Measurements from ENCODE around the gene TLX3. TPM values are rescaled to one million over a fixed set of nuclear protein-coding genes. Genes with fewer than 3 reads are reported as not detected.
"Not testable (repeated sequence)": the region's sequence is repeated elsewhere in the genome, so short reads cannot be mapped to it uniquely, and the experiment has no call there.

The TLX3 gene
- total RNA-seq, 1 donor, result not detected

GRCh38 chr5:171336521-171337209 lies 27.6 kb downstream of the TLX3 start:
- H3K9me3 ChIP-seq (ENCODE audit: low read depth, low read length), result no peaks in the 10 kb centered on the region
- H3K4me1 ChIP-seq (ENCODE audit: insufficient read depth, low read length), result peaks cover 7% of the 10 kb centered on the region
- H3K27me3 ChIP-seq (ENCODE audit: insufficient read depth, low read length), result peaks cover 36% of the 10 kb centered on the region
- no peak overlapping the region for H3K4me3 ChIP-seq (ENCODE audit: low read length)

DNA sequence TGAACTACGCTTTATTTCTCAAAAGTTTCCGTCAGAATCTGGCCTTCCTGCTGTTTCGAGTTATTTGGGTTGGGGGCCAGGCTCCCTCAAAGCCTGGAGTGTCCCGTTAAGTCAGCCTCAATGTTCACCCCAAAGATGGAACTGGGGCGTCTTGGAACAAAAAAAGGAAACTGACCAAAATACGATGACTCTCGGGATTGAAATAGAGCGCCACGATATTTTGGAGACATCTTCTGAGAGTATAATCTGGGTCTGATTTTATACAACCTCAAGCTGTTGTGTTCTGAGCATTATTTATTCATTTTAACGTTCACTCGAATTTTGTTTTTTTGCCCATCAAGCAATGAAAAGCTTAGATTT lies 28.1 kb downstream of the TLX3 start:
- Histone ChIP-seq H3K4me3 (ENCODE audit: low read length) (no peak overlapping the region), H3K27me3 (ENCODE audit: insufficient read depth, low read length) (peaks cover 36% of the 10 kb centered on the region), H3K9me3 (ENCODE audit: low read depth, low read length) (no peaks in the 10 kb centered on the region), H3K4me1 (ENCODE audit: insufficient read depth, low read length) (peaks cover 7% of the 10 kb centered on the region)

DNA sequence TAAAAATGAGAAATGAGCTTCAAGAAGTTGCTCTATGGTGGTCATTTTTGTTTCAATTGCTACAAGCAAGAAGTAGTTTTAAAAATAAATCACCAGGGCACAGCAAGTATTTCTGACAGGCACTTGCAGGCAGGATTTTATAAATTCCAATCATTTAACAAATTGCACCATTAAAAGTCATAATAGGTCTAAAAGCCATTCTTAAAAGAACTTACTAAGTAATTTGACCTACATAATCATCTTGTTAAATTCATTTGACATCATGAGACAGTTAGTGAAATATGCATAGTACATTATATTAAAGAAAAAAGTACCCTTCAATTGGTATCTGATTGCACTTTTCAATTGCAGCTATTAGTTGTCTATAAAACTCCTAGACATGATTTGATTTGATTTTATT lies 31.0 kb downstream of the TLX3 start:
- Histone ChIP-seq H3K4me3 (ENCODE audit: low read length) (no peak overlapping the region), H3K27me3 (ENCODE audit: insufficient read depth, low read length) (peaks cover 33% of the 10 kb centered on the region), H3K9me3 (ENCODE audit: low read depth, low read length) (no peaks in the 10 kb centered on the region), H3K4me1 (ENCODE audit: insufficient read depth, low read length) (peaks cover 7% of the 10 kb centered on the region)

- Histone ChIP-seq H3K27me3 (ENCODE audit: insufficient read depth, low read length) (peaks cover 31% of the 10 kb centered on the region), H3K4me1 (ENCODE audit: insufficient read depth, low read length) (peaks cover 7% of the 10 kb centered on the region), H3K9me3 (ENCODE audit: low read depth, low read length) (no peaks in the 10 kb centered on the region)
Measured at GRCh38 chr5:171340491-171340890, 31.4 kb downstream of the TLX3 start.

DNA sequence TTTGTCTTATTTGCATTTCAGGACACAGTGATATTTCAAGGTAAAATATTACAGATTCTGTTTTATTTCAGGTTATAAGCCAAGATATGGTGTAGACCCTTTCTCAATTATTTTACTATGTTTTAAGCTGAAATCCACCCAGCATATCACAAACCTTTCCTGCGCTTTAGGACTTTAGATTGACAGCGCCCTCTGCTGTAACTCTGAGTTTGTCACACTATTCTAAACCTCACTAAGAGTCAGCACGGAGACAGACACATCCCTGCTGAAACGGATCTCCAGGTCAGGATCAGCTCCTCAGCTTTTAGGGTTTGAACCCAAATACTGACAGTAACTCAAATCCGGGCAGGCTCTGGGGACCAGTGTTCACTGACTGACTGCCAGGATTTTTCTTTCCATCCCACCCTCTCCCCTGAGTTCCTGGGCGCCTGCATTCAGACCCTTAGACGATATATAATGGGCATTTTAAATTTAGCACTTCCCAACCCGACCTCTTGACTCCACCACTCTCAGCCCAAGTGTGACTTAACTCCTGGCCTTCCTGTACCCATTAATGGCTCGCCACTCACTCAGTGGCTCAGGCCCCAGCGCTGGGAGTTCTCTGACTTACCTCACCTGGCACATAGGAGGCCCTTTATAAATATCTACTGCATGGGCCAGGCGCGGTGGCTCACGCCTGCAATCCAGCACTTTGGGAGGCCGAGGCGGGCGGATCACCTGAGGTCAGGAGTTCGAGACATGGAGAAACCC lies 33.5 kb downstream of the TLX3 start:
- H3K4me1 ChIP-seq (ENCODE audit: insufficient read depth, low read length), result no peaks in the 10 kb centered on the region
- no peak overlapping the region for H3K4me3 ChIP-seq (ENCODE audit: low read length)
- no peaks in the 10 kb centered on the region for H3K9me3 ChIP-seq (ENCODE audit: low read depth, low read length)
- H3K27me3 ChIP-seq (ENCODE audit: insufficient read depth, low read length), result peaks cover 10% of the 10 kb centered on the region

More at GRCh38 chr5:171340491-171340890, 31.4 kb downstream of the TLX3 start:
- no peak overlapping the region for H3K4me3 ChIP-seq (ENCODE audit: low read length)

DNA sequence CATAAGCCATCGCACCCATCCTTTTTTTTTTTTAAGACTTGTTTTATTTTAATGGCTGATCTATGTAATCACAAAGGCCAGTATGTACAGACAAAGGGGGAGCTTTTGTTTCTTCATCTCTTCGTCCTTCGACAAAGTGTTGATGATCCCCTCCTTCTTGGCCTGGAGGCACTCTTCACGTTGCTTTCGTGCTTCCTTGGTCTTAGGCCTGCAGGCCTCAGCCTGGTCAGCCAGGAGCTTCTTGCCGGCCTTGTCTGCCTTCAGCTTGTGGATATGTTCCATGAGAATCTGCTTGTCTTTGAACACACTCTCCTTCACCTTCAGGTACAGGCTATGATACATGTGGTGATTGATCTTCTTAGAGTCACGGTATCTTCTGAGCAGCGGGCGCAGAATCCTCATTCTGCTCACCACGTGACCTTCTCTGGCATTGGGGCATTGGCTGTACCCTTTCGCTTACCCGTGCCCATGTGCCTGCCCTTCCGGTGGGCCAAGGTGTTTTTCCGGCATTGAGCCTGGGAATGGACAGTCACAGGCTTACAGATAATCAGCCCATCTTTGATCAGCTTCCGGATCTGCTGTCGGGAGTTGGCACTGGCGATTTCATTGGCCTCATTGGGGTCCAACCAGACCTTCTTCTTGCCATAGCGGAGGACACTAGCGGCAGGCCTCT lies 36.0 kb downstream of the TLX3 start:
- no peaks in the 10 kb centered on the region for H3K9me3 ChIP-seq (ENCODE audit: low read depth, low read length)
- H3K4me3 ChIP-seq (ENCODE audit: low read length), result no peak overlapping the region
- H3K27me3 ChIP-seq (ENCODE audit: insufficient read depth, low read length), result peaks cover 3% of the 10 kb centered on the region
- H3K4me1 ChIP-seq (ENCODE audit: insufficient read depth, low read length), result no peaks in the 10 kb centered on the region

GRCh38 chr5:171351536-171352073 lies 42.6 kb downstream of the TLX3 start:
- Histone ChIP-seq H3K4me3 (ENCODE audit: low read length) (no peak overlapping the region), H3K9me3 (ENCODE audit: low read depth, low read length) (no peaks in the 10 kb centered on the region), H3K27me3 (ENCODE audit: insufficient read depth, low read length) (peaks cover 2% of the 10 kb centered on the region)

DNA sequence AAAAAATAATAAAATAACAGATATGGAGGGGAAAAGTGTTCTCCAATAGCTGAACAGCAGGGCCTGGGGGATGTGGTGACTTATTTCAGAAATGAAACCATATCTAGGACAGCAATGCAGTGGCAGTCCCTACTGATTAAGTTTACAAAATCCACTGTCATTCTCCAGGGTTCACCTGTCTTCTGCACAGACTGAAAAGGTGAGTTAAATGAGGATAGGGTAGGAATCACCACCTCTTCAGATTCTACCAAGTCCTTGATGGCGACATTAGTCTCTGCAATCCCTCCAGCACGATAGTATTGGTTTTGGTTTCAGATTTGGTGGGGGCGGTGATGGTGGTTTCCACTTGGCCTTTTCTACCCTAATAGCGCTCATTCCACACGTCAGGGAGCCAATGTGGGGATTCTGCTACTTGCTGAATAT lies 46.3 kb downstream of the TLX3 start:
- Histone ChIP-seq H3K4me3 (ENCODE audit: low read length) (no peak overlapping the region), H3K27me3 (ENCODE audit: insufficient read depth, low read length) (peaks cover 2% of the 10 kb centered on the region), H3K4me1 (ENCODE audit: insufficient read depth, low read length) (no peaks in the 10 kb centered on the region), H3K9me3 (ENCODE audit: low read depth, low read length) (no peaks in the 10 kb centered on the region)

More at GRCh38 chr5:171351536-171352073, 42.6 kb downstream of the TLX3 start:
- no peaks in the 10 kb centered on the region for H3K4me1 ChIP-seq (ENCODE audit: insufficient read depth, low read length)

DNA sequence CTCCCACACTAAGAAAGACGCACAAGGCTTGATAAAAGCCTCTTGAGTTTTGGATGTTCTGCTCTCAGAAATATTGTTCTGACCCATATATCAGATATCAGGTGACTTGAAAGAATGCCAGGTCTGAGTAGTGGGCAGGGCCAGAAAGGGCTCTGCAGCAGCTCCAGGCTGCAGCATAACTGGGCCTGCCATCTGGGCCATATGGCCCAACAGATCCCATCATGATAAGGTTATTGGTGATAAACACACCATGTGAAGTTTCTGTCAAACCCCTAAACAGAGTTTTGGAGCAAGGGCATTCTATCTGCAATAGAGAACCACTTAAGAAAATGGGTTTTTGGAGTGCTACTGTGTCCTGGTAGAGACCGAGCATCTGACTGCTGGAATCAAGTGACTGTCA lies 48.8 kb downstream of the TLX3 start:
- no peaks in the 10 kb centered on the region for H3K4me1 ChIP-seq (ENCODE audit: insufficient read depth, low read length)
- no peaks in the 10 kb centered on the region for H3K9me3 ChIP-seq (ENCODE audit: low read depth, low read length)
- H3K4me3 ChIP-seq (ENCODE audit: low read length), result no peak overlapping the region
- H3K27me3 ChIP-seq (ENCODE audit: insufficient read depth, low read length), result no peaks in the 10 kb centered on the region

- H3K9me3 ChIP-seq (ENCODE audit: low read depth, low read length); H3K27me3 ChIP-seq (ENCODE audit: insufficient read depth, low read length); H3K4me1 ChIP-seq (ENCODE audit: insufficient read depth, low read length); H3K4me3 ChIP-seq (ENCODE audit: low read length): not testable (repeated sequence)
Measured at GRCh38 chr5:171361151-171361550, 52.1 kb downstream of the TLX3 start.

Other genes with a start within 250 kb of the TLX3 start
- gene NPM1, start 78.6 kb downstream of the TLX3 start, total RNA-seq, result 1,212 TPM
- gene FGF18, start 110.4 kb downstream of the TLX3 start, total RNA-seq, result 0.10 TPM

Data from mononuclear cell (primary cell).